Neuronal stem cell (in vitro differentiated cells): Measurements from ENCODE around the gene ROR1.

Experiments
- DNase-seq: peaks from one replicate; pipeline ENCODE4 v3.0.0-alpha.2; 2013; ENCODE audit warnings: low spot score
- H2AFZ ChIP-seq: one replicate; pipeline ENCODE4 v1.6.1; 2013; ENCODE audit warnings: mild to moderate bottlenecking, low read length, inconsistent platforms
- H2AK5ac ChIP-seq: 2 replicates; pipeline ENCODE4 v1.6.1; 2013; ENCODE audit warnings: low read depth, mild to moderate bottlenecking, inconsistent platforms, low read length, moderate library complexity, mixed read lengths
- H2BK120ac ChIP-seq: 2 replicates; pipeline ENCODE4 v1.6.1; 2013; ENCODE audit warnings: low read depth, mild to moderate bottlenecking, inconsistent platforms, low read length, moderate library complexity, mixed read lengths
- H2BK12ac ChIP-seq: one replicate; pipeline ENCODE4 v1.6.1; 2013; ENCODE audit warnings: low read length, inconsistent platforms
- H2BK15ac ChIP-seq: 2 replicates; pipeline ENCODE4 v1.6.1; 2013; ENCODE audit warnings: mild to moderate bottlenecking, low read length, inconsistent platforms, mixed read lengths
- H2BK5ac ChIP-seq: one replicate; pipeline ENCODE4 v1.6.1; 2013; ENCODE audit warnings: inconsistent platforms, mild to moderate bottlenecking, low read length, moderate library complexity
- H3K14ac ChIP-seq: one replicate; pipeline ENCODE4 v1.6.1; 2013; ENCODE audit warnings: low read length, inconsistent platforms
- H3K18ac ChIP-seq: 2 replicates; pipeline ENCODE4 v1.6.1; 2013; ENCODE audit warnings: low read length, inconsistent platforms
- H3K23ac ChIP-seq: 2 replicates; pipeline ENCODE4 v1.6.1; 2013; ENCODE audit warnings: low read depth, mild to moderate bottlenecking, mixed read lengths, low read length, inconsistent platforms; ENCODE audit not compliant: poor library complexity
- H3K27ac ChIP-seq: replicated peaks from 3 replicates; pipeline ENCODE4 v1.5.1; 2013; ENCODE audit warnings: low read length, inconsistent platforms
- H3K27me3 ChIP-seq, 3 experiments: 2 replicates each; pipeline ENCODE4 v1.6.1; 2013; ENCODE audit warnings: low read length in 3 of 3, mild to moderate bottlenecking in 2 of 3, inconsistent platforms in 1 of 3, low read depth in 1 of 3, mixed read lengths in 1 of 3, moderate library complexity in 1 of 3; ENCODE audit not compliant: control insufficient read depth in 3 of 3, insufficient read depth in 3 of 3
- H3K36me3 ChIP-seq, 2 donors: replicated peaks in 1 of 2; 2 replicates each; pipeline ENCODE4 v1.6.1; 2013; ENCODE audit warnings: low read length in 2 of 2; ENCODE audit not compliant: control insufficient read depth in 2 of 2, insufficient read depth in 2 of 2
- H3K4ac ChIP-seq: 2 replicates; pipeline ENCODE4 v1.6.1; 2013; ENCODE audit warnings: inconsistent platforms, mild to moderate bottlenecking, low read length, moderate library complexity
- H3K4me1 ChIP-seq, 2 donors: 1 replicate in 1 of 2; 2 replicates in 1 of 2; pipeline ENCODE4 v1.6.1; 2013; ENCODE audit warnings: low read length in 2 of 2, low read depth in 1 of 2; ENCODE audit not compliant: control insufficient read depth in 2 of 2, insufficient read depth in 1 of 2
- H3K4me2 ChIP-seq: one replicate; pipeline ENCODE4 v1.6.1; 2013; ENCODE audit warnings: mild to moderate bottlenecking, low read length, inconsistent platforms; ENCODE audit not compliant: insufficient read depth, poor library complexity, severe bottlenecking
- H3K4me3 ChIP-seq, 2 donors: 2 replicates each; pipeline ENCODE4 v1.5.1; 2013; ENCODE audit warnings: low read length in 2 of 2, mild to moderate bottlenecking in 2 of 2, inconsistent platforms in 1 of 2, moderate library complexity in 1 of 2
- H3K79me1 ChIP-seq: one replicate; pipeline ENCODE4 v1.6.1; 2013; ENCODE audit warnings: low read depth, mild to moderate bottlenecking, inconsistent platforms, low read length, moderate library complexity
- H3K9ac ChIP-seq: one replicate; pipeline ENCODE4 v1.6.1; 2013; ENCODE audit warnings: mild to moderate bottlenecking, low read depth, low read length, inconsistent platforms; ENCODE audit not compliant: poor library complexity
- H3K9me3 ChIP-seq, 2 donors: replicated peaks in 1 of 2; 2 replicates each; pipeline versions ENCODE3 to v1.6.1; 2013; ENCODE audit warnings: low read length in 2 of 2, mild to moderate bottlenecking in 2 of 2, inconsistent platforms in 1 of 2, low read depth in 1 of 2, mixed read lengths in 1 of 2, moderate library complexity in 1 of 2; ENCODE audit not compliant: control insufficient read depth in 2 of 2, insufficient read depth in 1 of 2
- H4K8ac ChIP-seq: one replicate; pipeline ENCODE4 v1.6.1; 2013; ENCODE audit warnings: low read depth, mild to moderate bottlenecking, inconsistent platforms, low read length, moderate library complexity
- H4K91ac ChIP-seq: one replicate; pipeline ENCODE4 v1.6.1; 2013; ENCODE audit warnings: low read length, low read depth, mild to moderate bottlenecking, inconsistent platforms; ENCODE audit not compliant: poor library complexity
- WGBS, 2 donors: extraction: QIAGEN DNeasy Blood & Tissue Kit; methylation state at CpG; one replicate each; pipeline ENCODE4 v1.1.7; 2013; ENCODE audit warnings: missing lambda C conversion rate in 2 of 2, mixed read lengths in 1 of 2; ENCODE audit not compliant: insufficient read length in 2 of 2, insufficient replicate concordance in 1 of 2; ENCODE audit errors: extremely low coverage in 2 of 2; 5-methylcytosine and 5-hydroxymethylcytosine counted together

ROR1 gene

DNA sequence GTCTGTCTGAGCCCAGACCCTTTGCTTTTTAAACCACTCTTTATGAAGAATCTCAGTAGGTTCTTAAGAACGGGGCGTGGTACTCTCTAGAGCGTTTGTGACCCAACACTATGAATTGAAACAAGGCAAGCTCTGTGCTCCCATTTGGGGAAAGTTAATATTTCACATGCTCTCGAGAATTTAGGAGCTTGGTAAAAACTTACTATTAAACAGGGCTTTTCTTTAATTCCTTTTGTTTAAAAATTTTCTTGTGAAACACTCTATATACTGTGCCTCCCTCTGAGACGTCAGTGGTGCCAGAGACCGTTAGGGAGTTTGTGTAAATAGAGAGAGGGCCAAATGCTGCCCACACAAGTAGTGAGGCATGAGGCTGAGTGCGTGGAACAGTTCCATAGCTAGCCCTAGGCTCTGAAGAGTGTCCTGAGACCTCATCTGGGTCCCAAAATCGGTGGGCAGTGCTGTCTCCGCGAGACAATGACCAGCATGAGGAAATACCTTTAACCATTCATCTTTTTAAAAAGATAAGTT lies 144.7 kb downstream of the ROR1 start:
- peaks cover 2% of the 10 kb centered on the region for H3K79me1 ChIP-seq
- no peak overlapping the region for H4K91ac ChIP-seq
- H3K4ac ChIP-seq = no peak overlapping the region
- H2BK15ac ChIP-seq = no peak overlapping the region
- H3K14ac ChIP-seq = no peak overlapping the region
- H2AK5ac ChIP-seq = no peak overlapping the region
- H3K36me3 ChIP-seq = no peaks in the 10 kb centered on the region
- H4K8ac ChIP-seq = no peak overlapping the region
- H3K4me3 ChIP-seq = no peak overlapping the region
- no peak overlapping the region for H2BK120ac ChIP-seq
- H2BK12ac ChIP-seq = no peak overlapping the region
- no peak for DNase-seq
- H3K27ac ChIP-seq = no peak overlapping the region
- no peaks in the 10 kb centered on the region for H3K27me3 ChIP-seq
- no peak overlapping the region for H3K4me2 ChIP-seq
- no peak overlapping the region for H2BK5ac ChIP-seq
- H3K9ac ChIP-seq = no peak overlapping the region
- H3K23ac ChIP-seq = no peak overlapping the region
- no peak overlapping the region for H2AFZ ChIP-seq
- WGBS, 2 donors = no CpG with 5 or more reads among the region's 10 CpGs
- peaks cover 4 to 5% of the 10 kb centered on the region in 2 donors for H3K4me1 ChIP-seq
- H3K18ac ChIP-seq = no peak overlapping the region
- no peaks in the 10 kb centered on the region for H3K9me3 ChIP-seq

DNA sequence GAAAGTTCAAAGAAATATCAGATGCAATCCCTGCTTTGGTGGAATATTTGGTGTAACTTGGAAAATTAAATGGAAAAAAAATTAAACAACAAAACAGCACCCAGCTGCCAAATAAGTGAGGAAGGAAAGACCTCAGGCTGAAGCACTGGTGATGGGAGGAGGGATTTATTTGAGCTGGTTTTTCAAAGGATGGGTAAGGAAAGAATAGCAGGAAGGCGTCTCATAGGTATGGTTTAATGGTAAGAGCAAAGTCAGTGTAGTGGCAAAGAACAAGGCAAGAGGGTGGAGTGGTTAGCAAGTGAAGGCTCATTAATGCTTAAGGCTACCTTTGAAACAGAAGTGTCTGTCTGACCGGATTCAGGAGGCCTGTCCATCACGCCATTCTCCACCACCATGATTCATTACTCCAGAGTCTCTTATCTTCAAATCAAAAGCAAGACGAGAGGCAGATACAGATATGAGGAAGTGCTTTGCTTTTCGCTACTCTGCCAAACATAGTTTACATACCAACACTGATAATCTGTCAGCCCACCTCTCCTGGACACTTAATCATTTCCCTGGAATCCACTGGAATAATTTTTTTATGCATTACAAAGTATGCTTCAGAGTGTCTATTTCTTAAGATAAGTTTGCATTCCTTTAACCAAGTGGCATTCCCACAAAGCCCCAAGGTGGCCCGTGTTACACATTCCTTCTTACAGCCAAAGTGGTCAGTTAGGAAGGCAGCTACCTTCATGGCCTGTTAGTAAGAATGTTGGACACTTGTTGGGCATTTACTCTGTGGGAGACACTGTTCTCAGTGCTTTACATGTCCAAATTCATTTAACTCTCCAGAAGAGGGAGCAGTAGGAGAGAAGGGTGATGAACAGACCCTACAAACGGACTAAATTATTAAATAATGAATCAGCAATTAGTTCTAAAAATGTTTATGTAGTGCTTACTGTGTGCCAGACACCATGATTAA lies 146.6 kb downstream of the ROR1 start:
- Histone ChIP-seq H3K9ac (no peak overlapping the region), H2BK15ac (no peak overlapping the region), H2AFZ (no peak overlapping the region), H2BK5ac (no peak overlapping the region), H3K4me2 (no peak overlapping the region), H3K4me3 (no peak overlapping the region), H3K9me3 (no peaks in the 10 kb centered on the region), H2BK12ac (no peak overlapping the region), H3K4me1 (peaks cover 2 to 4% of the 10 kb centered on the region in 2 donors), H3K27me3 (no peaks in the 10 kb centered on the region), H2BK120ac (no peak overlapping the region), H4K8ac (no peak overlapping the region), H3K4ac (no peak overlapping the region), H2AK5ac (no peak overlapping the region), H3K36me3 (no peaks in the 10 kb centered on the region), H3K18ac (no peak overlapping the region), H3K23ac (no peak overlapping the region), H4K91ac (no peak overlapping the region), H3K27ac (no peak overlapping the region), H3K14ac (no peak overlapping the region), H3K79me1 (no peaks in the 10 kb centered on the region)
- DNase-seq = no peak
- WGBS, 2 donors = no CpG with 5 or more reads among the region's 7 CpGs

DNA sequence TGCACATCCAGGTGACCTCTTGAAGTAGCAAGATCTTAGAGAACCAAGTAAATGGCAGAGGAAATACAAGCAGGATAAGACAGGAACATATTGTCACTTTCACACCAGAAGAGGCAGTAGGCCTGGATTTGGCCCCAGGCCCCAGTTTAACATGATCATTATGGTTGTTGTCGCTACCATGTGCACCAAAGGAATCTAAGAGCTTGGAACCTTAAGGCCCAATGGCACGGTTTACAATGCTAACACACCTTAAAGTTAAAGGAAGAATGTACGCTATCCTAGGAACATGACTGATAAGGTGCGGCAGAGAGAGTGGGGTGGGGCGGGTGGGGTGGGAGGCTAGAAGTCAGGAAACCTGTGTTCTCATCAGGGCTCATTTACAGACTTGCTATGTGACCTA lies 147.5 kb downstream of the ROR1 start:
- Histone ChIP-seq H3K27ac (no peak overlapping the region), H4K91ac (no peak overlapping the region), H2BK12ac (no peak overlapping the region), H3K9me3 (no peaks in the 10 kb centered on the region), H3K23ac (no peak overlapping the region), H3K79me1 (no peaks in the 10 kb centered on the region), H4K8ac (no peak overlapping the region), H2AFZ (no peak overlapping the region), H2BK15ac (no peak overlapping the region), H2BK120ac (no peak overlapping the region), H3K18ac (no peak overlapping the region), H3K4me3 (no peak overlapping the region), H2BK5ac (no peak overlapping the region), H3K4ac (no peak overlapping the region), H3K4me2 (no peak overlapping the region), H3K27me3 (no peaks in the 10 kb centered on the region), H3K9ac (no peak overlapping the region), H3K4me1 (peaks cover 2 to 4% of the 10 kb centered on the region in 2 donors), H2AK5ac (no peak overlapping the region), H3K36me3 (no peaks in the 10 kb centered on the region), H3K14ac (no peak overlapping the region)
- DNase-seq = no peak
- no CpG with 5 or more reads among the region's 5 CpGs for WGBS, 2 donors

DNA sequence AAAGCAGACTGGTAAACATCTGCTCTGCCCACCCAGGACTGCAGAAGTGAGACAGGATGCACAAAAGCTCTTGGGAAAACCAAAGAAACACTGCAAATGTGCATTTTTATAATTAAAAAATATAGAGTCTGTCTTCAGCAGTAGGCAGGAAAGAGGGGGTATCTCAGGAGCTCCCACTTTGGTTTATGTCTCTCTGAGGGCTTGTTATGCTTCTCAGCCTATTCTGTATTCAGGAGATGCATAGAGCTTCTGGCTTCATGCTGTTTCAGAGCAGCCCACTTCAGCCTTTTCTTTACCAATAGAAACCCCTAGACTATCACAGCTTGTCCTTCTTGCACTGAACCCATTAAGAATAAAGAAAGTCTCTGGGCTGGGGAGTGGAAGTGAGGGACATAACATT lies 148.0 kb downstream of the ROR1 start:
- no peaks in the 10 kb centered on the region for H3K9me3 ChIP-seq
- no peak overlapping the region for H3K27ac ChIP-seq
- H4K91ac ChIP-seq = no peak overlapping the region
- H2AFZ ChIP-seq = no peak overlapping the region
- no peak overlapping the region for H2BK12ac ChIP-seq
- H3K79me1 ChIP-seq = no peaks in the 10 kb centered on the region
- H3K36me3 ChIP-seq = no peaks in the 10 kb centered on the region
- no peak overlapping the region for H4K8ac ChIP-seq
- DNase-seq = no peak
- no peak overlapping the region for H3K9ac ChIP-seq
- no peak overlapping the region for H3K14ac ChIP-seq
- H3K4me3 ChIP-seq = no peak overlapping the region
- no peak overlapping the region for H3K18ac ChIP-seq
- H2AK5ac ChIP-seq = no peak overlapping the region
- no peak overlapping the region for H3K23ac ChIP-seq
- no peak overlapping the region for H3K4ac ChIP-seq
- H2BK5ac ChIP-seq = no peak overlapping the region
- no peaks in the 10 kb centered on the region for H3K27me3 ChIP-seq
- no peak overlapping the region for H2BK15ac ChIP-seq
- H3K4me2 ChIP-seq = no peak overlapping the region
- peaks cover 2 to 4% of the 10 kb centered on the region in 2 donors for H3K4me1 ChIP-seq
- H2BK120ac ChIP-seq = no peak overlapping the region
